ENCODE data around the gene CBX3.
"Not testable (repeated sequence)": the region's sequence is repeated elsewhere in the genome, so short reads cannot be mapped to it uniquely, and the experiment has no call there.

The CBX3 gene

DNA sequence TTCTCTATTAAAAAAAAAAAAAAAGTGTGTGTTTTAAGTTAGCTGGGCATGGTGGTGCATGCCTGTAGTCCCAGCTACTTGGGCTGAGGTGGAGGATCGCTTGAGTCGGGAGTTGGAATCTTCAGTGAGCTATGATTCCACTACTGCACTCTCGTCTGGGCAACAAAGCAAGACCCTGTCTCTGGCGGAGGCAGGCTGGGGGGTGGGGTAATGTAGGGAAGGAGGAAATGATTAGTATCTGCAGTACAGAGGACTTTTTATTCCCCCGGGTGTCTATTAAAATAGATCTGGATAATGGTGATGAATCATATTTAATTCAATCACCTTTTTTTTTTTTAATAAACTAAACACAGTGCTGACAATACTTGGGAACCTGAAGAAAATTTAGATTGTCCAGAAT, 6.5 kb downstream of the CBX3 start:
- DNase-seq, result no peak

DNA sequence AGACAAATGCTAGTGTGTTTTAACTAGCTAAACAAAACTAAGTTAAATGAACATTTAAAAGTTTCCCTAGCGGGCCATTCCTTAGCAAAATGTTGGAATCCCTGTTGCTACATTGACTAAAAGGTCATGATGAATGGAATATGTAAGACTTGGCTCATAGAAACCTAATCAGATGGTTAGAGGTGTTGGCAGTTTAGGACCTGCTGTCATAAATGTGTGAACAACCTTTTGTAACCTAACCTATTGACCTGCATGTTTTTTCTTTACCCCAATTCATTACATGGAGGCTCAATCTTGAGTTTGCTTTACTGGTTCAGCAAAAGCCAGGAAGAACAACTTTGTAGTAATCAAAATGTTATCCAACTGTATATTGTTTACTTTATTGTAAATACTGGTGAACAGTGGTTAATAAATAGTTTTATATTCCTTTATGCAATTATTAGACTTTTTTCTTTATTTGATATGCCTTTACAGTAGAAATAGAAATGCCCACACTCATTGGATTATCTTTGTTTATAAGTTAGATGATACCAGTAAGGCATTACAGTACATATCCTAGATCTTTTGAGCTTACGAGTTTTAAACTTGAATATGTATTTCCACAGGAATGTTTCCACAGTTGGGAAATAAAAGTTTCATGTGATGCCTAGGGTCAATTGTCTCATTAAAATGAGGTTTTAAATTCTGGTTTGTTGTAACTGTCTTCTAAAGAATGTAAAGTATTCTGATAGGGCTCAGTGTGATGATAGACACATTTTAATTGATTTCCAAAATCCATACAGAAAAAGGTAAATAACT, 11.6 kb downstream of the CBX3 start:
- DNase-seq, result no peak

DNA sequence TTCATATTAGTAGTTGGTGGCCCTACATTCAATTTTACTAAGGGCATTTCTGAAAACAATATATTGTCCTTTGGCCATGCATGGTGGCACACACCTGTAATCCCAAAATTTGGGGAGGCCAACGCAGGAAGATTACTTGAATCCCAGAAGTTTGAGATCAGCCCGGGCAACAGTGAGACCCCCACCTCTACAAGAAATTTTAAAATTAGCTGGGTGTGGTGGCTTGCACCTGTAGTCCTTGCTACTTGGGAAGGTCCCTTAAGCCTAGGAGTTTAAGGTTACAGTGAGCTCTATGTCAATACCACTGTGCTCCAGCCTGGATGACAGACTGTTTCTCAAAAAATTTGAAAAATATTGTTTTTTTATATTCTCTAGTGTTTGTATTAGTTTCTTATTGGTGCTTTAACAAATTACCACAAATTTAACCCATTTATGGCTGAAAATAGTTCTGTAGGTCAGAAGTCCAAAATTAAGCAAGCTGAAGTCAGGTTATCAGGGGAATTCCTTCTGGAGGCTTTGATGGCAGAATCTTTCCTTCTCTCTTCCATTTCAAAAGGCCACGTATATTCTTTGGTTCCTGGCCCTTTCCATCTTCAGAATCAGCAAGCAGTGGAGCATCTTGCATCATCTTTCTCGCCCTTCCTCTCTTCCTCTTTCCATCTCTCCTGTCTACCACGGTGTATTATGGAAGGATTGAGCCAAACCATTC, 12.4 kb downstream of the CBX3 start:
- DNase-seq, result no peak

DNA sequence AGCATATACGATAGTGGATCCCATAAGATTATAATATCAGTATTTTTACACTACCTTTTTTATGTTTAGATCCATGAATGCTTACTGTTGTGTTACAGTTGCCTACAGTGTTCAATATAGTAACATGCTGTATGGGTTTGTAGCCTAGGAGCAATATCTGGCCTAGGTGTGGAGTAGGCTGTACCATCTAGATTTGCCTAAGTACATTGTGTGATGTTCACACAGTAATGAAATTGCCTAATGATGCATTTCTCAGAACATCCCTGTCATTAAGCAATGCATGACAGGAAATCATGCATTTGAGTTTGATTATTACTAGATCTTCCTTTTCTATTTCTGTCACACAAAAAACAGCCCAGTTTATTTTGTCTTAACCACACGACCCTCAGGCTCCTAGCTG, 14.5 kb downstream of the CBX3 start:
- no peak for DNase-seq

DNA sequence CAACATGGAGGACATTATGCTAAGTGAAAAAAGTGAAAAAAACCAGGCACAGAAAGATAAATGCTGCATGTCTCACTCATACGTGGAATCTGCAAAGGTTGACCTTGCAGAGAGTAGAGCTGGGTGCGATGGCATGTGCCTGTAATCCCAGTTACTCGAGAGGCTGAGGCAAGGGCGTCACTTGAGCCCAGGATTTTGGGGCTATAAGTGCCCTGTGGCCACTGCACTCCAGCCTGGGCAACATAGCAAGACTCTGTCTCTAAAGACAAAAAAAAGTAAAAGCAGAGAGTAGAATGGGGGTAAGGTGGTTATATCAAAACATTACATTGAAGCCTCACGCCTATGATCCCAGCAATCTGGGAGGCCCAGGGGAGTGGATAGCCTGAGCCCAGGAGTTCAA, 22.8 kb downstream of the CBX3 start:
- DNase-seq, result no peak

DNA sequence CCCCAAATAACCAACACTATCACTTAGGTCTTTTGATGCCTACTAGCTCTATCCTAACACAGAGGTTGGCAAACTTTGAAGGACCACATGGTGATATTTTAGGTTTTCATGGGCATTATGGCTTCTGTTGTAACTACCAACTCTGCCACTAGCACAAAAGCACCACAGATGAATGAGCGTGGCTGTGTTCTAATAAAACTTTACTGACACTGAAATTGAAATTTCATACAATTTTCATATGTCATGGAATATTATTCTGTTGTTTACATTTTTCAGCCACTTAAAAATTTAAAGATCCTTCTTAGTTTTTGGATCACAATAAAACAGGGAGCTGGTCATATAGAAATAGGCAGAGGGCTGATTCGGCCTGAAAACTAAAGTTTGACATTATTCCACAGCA, 26.4 kb downstream of the CBX3 start:
- DNase-seq, result no peak

DNA sequence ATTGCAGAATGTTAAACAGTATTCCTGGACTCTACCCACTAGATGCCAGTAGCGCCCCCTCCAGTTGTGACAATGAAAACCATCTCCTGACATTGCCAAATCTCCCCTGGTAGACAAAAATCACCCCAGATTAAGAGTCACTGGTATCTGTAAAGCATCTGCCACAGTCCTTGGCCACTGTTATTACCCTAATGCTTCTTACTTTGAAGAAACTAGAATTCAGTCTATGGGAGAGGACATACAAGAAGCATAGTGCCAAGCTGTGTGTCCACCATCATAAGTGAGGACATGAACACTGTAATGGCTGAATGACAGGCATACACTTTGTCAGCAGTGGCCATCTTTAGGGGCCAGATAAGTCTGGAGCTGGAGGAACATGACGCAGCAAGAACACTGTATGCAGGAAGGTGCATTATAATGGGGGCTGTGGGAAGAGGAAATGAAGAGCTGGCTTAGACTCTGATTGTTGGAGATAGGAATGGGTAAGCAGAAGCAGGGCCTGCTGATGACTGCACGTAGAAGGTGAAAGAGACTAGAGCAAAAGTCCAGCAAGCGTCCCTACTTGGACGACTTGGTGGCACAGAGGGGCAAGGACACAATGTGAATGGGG, 32.5 kb downstream of the CBX3 start:
- DNase-seq, result no peak

DNA sequence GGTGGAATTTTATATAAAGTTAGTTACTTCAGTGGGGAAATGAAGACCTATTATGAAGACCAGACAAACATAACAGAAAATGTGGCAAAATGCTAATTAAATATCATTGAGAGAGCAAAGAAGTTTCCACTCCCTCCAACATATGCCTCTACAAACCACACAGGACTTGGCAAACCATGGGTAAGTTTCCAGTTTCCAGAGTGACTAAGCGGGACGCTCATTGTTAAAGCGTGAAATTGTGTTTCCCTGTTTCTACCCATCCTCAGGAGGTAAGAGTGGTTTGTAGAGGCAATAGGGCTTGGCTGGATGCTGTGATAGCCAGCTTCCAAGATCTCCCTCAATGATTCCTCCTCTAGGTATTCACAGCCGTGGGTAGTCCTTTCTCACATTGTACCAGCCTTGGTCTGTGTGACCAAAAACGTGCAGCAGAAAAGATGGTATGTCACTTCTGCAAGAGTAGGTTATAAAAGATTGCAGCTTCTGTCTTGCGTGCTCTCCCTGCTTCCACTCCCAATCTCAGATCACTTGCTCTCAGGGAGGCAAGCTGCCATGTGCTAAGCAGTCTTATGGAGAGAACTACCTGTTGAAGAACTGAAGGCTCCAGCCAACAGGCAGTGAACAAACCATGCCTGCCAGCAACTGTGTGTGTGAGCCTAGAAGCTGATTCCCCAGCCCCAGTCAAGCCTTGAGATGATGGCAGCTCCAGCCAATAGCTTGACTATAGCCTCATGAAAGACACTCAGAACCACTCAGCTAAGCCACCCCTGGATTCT, 35.7 kb downstream of the CBX3 start:
- DNase-seq, result no peak

DNA sequence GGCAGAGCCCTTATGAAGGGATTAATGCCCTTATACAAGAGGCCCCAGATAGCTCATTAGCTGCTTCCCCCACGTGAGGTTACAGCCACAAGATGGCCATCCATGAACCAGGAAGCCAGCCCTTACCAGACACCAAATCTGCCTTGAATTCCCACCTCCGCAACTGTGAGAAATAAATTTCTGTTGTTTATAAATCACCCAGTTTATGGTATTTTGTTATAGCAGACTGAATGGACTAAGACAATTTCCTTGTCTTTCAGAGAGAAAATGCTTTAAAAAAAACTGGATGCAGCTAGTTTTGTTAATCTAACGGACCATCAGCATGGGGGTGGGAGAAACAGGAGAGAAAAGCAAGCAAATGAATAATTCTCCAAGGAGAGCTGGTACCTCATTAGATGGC, 36.5 kb downstream of the CBX3 start:
- no peak for DNase-seq

DNA sequence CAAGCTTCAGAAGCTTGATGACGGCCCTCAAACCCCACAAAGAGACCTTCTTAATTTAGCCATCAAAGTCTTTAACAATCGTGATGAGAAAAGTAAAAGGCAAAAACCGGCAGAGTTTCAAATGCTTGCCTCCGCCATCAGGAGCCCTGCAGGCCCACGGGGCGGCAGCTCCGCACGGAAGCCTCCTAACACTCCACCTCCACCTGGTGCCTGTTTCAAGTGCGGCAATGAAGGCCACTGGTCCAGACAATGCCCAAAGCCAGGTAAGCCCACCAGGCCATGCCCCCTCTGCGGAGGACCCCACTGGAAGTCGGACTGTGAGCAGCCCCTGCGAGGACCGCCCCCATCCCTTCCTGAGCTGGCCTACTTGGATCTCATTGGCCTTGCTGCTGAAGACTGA, 43.6 kb downstream of the CBX3 start:
- no peak for DNase-seq

DNA sequence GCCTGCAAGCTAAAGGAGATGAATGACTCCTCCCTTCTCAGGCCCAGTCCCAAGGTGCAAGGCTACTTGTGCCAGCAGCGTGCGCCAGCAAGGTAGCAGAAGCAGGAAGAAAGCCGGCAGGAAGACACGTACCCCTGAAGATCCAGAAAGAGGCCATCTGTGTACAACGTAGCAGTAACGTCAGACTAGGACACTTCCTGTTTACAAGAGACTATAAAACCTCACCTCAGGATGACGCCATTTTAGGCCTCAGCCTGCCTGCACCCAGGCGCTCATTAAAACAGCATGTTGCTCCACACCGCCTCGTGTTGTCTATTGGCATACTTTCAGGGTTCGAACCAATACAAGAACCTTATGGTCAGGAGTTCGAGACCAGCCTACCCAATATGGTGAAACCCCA, 48.7 kb downstream of the CBX3 start:
- DNase-seq, result no peak

DNA sequence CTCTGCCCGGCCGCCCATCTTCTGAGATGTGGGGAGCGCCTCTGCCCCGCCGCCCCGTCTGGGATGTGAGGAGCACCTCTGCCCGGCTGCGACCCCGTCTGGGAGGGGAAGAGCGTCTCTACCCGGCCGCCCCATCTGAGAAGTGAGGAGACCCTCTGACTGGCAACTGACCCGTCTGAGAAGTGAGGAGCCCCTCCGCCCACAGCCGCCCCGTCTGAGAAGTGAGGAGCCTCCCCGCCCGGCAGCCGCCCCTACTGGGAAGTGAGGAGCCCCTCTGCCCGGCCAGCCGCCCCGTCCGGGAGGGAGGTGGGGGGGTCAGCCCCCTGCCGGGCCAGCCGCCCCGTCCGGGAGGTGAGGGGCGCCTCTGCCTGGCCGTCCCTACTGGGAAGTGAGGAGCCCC, 60.3 kb downstream of the CBX3 start:
- not testable (repeated sequence) for DNase-seq

Measured in activated effector memory CD4-positive, alpha-beta T cell treated with anti-CD3 and anti-CD28 coated beads, Interleukin-2, amount 50 U/mL, for 16 hours (primary cell).